ENCODE data around the gene NMRK2. TPM values are rescaled to one million over a fixed set of nuclear protein-coding genes. Genes with fewer than 3 reads are reported as not detected.

The NMRK2 gene
- polyA plus RNA-seq, 2 of the 4 experiments (the other 2 are of a cell fraction): not detected

DNA sequence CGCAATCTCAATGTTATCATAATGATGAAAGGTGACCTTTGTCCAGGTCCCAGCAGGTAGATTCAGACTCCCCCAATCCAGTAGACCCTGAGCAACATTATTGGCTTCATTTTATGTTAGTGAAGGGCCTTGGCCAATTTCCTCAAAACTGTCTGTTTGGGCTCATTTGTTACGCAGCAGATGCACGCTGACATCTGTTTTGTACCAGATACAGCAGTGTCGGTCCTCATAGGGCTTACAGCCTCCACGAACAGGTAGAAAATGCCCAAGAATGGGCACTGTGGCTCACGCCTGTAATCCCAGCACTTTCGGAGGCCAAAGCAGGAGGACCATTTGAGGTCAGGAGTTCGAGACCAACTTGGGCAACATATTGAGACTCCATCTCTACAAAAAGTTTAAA lies 13.1 kb upstream of the NMRK2 start:
- ATAC-seq (no peak), DNase-seq (ENCODE audit: low read depth in 1 of 2, low spot score in 1 of 2) (no peak), FAIRE-seq (no peak)
- TF ChIP-seq, protein P1, sequence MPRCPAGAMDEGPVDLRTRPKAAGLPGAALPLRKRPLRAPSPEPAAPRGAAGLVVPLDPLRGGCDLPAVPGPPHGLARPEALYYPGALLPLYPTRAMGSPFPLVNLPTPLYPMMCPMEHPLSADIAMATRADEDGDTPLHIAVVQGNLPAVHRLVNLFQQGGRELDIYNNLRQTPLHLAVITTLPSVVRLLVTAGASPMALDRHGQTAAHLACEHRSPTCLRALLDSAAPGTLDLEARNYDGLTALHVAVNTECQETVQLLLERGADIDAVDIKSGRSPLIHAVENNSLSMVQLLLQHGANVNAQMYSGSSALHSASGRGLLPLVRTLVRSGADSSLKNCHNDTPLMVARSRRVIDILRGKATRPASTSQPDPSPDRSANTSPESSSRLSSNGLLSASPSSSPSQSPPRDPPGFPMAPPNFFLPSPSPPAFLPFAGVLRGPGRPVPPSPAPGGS (IDR thresholded peaks at IDR 0.05): no peak
- TF ChIP-seq JUN (IDR thresholded peaks at IDR 0.05): no peak
- no peak overlapping the region for H3K4me2 ChIP-seq
- H3K4me1 ChIP-seq: no peaks in the 10 kb centered on the region
- H3K4me3 ChIP-seq: no peak overlapping the region
- ChIA-PET POLR2A (no interaction called here), CTCF (interaction anchor here (0.6 to 1.2 kb wide), 2 partner anchors 10 to 15 kb away, joined by 3 to 5 read pairs; no protein-coding TSS in a partner anchor)
- no peak overlapping the region for H3K27ac ChIP-seq
- peaks cover 13% of the 10 kb centered on the region; the same call in 1 of the 3 replicates for H3K9me3 ChIP-seq
- 58% methylated on average over 8 of the region's 8 CpGs for WGBS (ENCODE audit: missing lambda C conversion rate)

DNA sequence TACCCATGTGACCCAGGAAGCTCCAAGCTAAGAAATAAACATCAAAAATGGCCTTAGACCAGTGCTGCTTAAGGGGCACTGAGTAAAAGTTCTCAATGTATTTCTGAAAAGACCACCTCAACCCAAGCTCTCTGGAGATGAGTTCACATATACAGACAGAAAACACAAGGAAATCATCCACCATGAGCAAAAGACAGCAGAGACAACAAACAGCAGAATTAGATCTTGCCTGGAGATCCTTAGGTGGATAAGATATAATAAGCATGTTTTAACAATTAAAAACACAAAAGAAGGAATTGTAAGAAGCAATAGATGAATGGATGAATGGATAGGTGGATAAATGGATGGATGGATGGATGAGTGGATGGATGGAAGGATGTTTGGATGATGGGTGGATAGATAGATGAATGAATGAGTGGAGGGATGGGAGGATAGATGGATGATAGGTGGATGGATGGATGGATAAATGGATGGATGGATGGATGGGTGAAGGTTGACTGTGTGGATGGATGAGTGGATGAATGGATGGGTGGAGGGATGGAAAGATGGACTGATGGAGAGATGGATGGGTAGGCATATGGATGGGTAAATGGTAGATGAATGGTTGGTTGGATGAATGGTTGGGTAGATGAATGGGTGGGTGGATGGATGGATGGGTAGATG lies 9.6 kb upstream of the NMRK2 start:
- Histone ChIP-seq H3K4me1 (no peaks in the 10 kb centered on the region), H3K4me3 (no peak overlapping the region), H3K27ac (no peak overlapping the region), H3K9me3 (peaks cover 13% of the 10 kb centered on the region; the same call in 1 of the 3 replicates), H3K4me2 (no peak overlapping the region)
- ChIA-PET CTCF (no interaction called here), POLR2A (no interaction called here)
- DNase-seq (ENCODE audit: low read depth in 1 of 2, low spot score in 1 of 2) (no peak), ATAC-seq (no peak), FAIRE-seq (no peak)
- TF ChIP-seq RFX5 (IDR thresholded peaks at IDR 0.05) (no peak), RARB (CRISPR knock-in tag; IDR thresholded peaks at IDR 0.05) (no peak), ZSCAN20 (CRISPR knock-in tag; IDR thresholded peaks at IDR 0.05) (no peak), CHD2 (IDR thresholded peaks at IDR 0.05; ENCODE audit: low read length, partially characterized antibody) (no peak), HOXB5 (CRISPR knock-in tag; IDR thresholded peaks at IDR 0.05) (no peak), CHD4 (IDR thresholded peaks at IDR 0.05; ENCODE audit: borderline replicate concordance) (no peak), MYC (IDR thresholded peaks at IDR 0.05; ENCODE audit: borderline replicate concordance, low read length) (no peak), JUNB (IDR thresholded peaks at IDR 0.05) (no peak)
- TF ChIP-seq, protein P2, sequence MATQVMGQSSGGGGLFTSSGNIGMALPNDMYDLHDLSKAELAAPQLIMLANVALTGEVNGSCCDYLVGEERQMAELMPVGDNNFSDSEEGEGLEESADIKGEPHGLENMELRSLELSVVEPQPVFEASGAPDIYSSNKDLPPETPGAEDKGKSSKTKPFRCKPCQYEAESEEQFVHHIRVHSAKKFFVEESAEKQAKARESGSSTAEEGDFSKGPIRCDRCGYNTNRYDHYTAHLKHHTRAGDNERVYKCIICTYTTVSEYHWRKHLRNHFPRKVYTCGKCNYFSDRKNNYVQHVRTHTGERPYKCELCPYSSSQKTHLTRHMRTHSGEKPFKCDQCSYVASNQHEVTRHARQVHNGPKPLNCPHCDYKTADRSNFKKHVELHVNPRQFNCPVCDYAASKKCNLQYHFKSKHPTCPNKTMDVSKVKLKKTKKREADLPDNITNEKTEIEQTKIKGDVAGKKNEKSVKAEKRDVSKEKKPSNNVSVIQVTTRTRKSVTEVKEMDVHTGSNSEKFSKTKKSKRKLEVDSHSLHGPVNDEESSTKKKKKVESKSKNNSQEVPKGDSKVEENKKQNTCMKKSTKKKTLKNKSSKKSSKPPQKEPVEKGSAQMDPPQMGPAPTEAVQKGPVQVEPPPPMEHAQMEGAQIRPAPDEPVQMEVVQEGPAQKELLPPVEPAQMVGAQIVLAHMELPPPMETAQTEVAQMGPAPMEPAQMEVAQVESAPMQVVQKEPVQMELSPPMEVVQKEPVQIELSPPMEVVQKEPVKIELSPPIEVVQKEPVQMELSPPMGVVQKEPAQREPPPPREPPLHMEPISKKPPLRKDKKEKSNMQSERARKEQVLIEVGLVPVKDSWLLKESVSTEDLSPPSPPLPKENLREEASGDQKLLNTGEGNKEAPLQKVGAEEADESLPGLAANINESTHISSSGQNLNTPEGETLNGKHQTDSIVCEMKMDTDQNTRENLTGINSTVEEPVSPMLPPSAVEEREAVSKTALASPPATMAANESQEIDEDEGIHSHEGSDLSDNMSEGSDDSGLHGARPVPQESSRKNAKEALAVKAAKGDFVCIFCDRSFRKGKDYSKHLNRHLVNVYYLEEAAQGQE (IDR thresholded peaks at IDR 0.05): no peak
- TF ChIP-seq, protein P3, sequence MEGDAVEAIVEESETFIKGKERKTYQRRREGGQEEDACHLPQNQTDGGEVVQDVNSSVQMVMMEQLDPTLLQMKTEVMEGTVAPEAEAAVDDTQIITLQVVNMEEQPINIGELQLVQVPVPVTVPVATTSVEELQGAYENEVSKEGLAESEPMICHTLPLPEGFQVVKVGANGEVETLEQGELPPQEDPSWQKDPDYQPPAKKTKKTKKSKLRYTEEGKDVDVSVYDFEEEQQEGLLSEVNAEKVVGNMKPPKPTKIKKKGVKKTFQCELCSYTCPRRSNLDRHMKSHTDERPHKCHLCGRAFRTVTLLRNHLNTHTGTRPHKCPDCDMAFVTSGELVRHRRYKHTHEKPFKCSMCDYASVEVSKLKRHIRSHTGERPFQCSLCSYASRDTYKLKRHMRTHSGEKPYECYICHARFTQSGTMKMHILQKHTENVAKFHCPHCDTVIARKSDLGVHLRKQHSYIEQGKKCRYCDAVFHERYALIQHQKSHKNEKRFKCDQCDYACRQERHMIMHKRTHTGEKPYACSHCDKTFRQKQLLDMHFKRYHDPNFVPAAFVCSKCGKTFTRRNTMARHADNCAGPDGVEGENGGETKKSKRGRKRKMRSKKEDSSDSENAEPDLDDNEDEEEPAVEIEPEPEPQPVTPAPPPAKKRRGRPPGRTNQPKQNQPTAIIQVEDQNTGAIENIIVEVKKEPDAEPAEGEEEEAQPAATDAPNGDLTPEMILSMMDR (IDR thresholded peaks at IDR 0.05): no peak
- TF ChIP-seq, protein P4, sequence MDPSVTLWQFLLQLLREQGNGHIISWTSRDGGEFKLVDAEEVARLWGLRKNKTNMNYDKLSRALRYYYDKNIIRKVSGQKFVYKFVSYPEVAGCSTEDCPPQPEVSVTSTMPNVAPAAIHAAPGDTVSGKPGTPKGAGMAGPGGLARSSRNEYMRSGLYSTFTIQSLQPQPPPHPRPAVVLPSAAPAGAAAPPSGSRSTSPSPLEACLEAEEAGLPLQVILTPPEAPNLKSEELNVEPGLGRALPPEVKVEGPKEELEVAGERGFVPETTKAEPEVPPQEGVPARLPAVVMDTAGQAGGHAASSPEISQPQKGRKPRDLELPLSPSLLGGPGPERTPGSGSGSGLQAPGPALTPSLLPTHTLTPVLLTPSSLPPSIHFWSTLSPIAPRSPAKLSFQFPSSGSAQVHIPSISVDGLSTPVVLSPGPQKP (IDR thresholded peaks at IDR 0.05; ENCODE audit: low read depth, low read length): no peak

DNA sequence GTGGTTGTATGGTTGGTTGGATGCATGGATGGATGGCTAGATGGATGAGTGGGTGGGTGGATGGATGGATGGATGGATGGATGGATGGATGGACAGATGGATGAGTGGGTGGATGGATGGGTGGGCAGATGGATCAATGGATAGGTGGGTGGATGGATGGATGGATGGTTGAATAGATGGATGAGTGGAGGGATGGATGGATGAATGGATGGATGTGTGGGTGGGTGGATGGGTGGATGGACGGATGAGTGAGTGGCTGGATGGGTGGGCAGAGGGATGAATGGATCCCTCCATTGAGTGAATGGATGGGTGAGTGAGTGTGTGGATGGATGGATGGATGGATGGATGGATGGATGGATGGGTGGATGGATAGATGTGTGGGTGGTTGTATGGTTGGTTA lies 9.0 kb upstream of the NMRK2 start:
- ATAC-seq: no peak
- ChIA-PET CTCF (no interaction called here), POLR2A (no interaction called here)
- DNase-seq (ENCODE audit: low read depth in 1 of 2, low spot score in 1 of 2): no peak
- Histone ChIP-seq H3K27ac (no peak overlapping the region), H3K4me2 (no peak overlapping the region), H3K4me3 (no peak overlapping the region), H3K9me3 (peaks cover 13% of the 10 kb centered on the region; the same call in 1 of the 3 replicates), H3K4me1 (no peaks in the 10 kb centered on the region)
- WGBS (ENCODE audit: missing lambda C conversion rate): 5% methylated on average over 1 of the region's 1 CpG
- no peak for FAIRE-seq
- TF ChIP-seq NPAS2 (CRISPR knock-in tag; IDR thresholded peaks at IDR 0.05; ENCODE audit: borderline replicate concordance) (no peak), EHMT2 (IDR thresholded peaks at IDR 0.05; ENCODE audit: low read depth) (no peak), MAFK (IDR thresholded peaks at IDR 0.05; ENCODE audit: partially characterized antibody) (no peak), POLR2AphosphoS2 (conservative IDR thresholded peaks at IDR 0.05; ENCODE audit: low read length) (no peak), SREBF2 (IDR thresholded peaks at IDR 0.05) (no peak), SMC3 (IDR thresholded peaks at IDR 0.05) (no peak), NFE2L2 (conservative IDR thresholded peaks at IDR 0.05; ENCODE audit: low read length) (no peak), JUN (IDR thresholded peaks at IDR 0.05) (no peak), MYC (IDR thresholded peaks at IDR 0.05; ENCODE audit: borderline replicate concordance, low read length) (no peak)
- TF ChIP-seq, protein P5, sequence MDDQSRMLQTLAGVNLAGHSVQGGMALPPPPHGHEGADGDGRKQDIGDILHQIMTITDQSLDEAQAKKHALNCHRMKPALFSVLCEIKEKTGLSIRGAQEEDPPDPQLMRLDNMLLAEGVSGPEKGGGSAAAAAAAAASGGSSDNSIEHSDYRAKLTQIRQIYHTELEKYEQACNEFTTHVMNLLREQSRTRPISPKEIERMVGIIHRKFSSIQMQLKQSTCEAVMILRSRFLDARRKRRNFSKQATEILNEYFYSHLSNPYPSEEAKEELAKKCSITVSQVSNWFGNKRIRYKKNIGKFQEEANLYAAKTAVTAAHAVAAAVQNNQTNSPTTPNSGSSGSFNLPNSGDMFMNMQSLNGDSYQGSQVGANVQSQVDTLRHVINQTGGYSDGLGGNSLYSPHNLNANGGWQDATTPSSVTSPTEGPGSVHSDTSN (IDR thresholded peaks at IDR 0.05): no peak
- TF ChIP-seq, protein P4 (IDR thresholded peaks at IDR 0.05; ENCODE audit: low read depth, low read length): no peak
